Measurements from ENCODE around the gene LCE4A.

GRCh38 chr1:152756872-152757271 lies 48.9 kb downstream of the LCE4A start:
- TF ChIP-seq, protein P1, sequence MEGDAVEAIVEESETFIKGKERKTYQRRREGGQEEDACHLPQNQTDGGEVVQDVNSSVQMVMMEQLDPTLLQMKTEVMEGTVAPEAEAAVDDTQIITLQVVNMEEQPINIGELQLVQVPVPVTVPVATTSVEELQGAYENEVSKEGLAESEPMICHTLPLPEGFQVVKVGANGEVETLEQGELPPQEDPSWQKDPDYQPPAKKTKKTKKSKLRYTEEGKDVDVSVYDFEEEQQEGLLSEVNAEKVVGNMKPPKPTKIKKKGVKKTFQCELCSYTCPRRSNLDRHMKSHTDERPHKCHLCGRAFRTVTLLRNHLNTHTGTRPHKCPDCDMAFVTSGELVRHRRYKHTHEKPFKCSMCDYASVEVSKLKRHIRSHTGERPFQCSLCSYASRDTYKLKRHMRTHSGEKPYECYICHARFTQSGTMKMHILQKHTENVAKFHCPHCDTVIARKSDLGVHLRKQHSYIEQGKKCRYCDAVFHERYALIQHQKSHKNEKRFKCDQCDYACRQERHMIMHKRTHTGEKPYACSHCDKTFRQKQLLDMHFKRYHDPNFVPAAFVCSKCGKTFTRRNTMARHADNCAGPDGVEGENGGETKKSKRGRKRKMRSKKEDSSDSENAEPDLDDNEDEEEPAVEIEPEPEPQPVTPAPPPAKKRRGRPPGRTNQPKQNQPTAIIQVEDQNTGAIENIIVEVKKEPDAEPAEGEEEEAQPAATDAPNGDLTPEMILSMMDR (optimal IDR thresholded peaks at IDR 0.05 in 1 of 3, IDR thresholded peaks at IDR 0.05 in 1 of 3, conservative IDR thresholded peaks at IDR 0.05 in 1 of 3; ENCODE audit: extremely low read depth in 1 of 3, insufficient read depth in 2 of 3, low read length in 3 of 3) = no peak
- TF ChIP-seq EZH2 (IDR thresholded peaks at IDR 0.05; ENCODE audit: low read length) = no peak
